GM12878 (cell line): Measurements from ENCODE around the gene GHDC. TPM values are rescaled to one million over a fixed set of nuclear protein-coding genes. Genes with fewer than 3 reads are reported as not detected.

Experiments
- ATF7 ChIP-seq: fragments of 450-650 bp; IDR thresholded peaks from 2 replicates; pipeline ENCODE4 v1.6.1; 2016; ENCODE audit warnings: low read depth, mild to moderate bottlenecking
- HDAC6 ChIP-seq: fragments of 200-600 bp; sonication (generic); IDR thresholded peaks from one replicate; pipeline ENCODE4 v1.8.0; 2017; ENCODE audit warnings: antibody characterized with exemption; ENCODE audit not compliant: unreplicated experiment
- JUNB ChIP-seq: IDR thresholded peaks from 2 replicates; pipeline ENCODE4 v1.6.1; 2016; ENCODE audit warnings: antibody characterized with exemption, mild to moderate bottlenecking
- POLR2AphosphoS5 ChIP-seq: IDR thresholded peaks from 2 replicates; pipeline ENCODE4 v1.6.1; 2011; ENCODE audit warnings: mild to moderate bottlenecking, low read length, inconsistent platforms
- SMAD5 ChIP-seq: IDR thresholded peaks from 2 replicates; pipeline ENCODE4 v1.6.1; 2016; ENCODE audit warnings: antibody characterized with exemption, low read depth
- SREBF2 ChIP-seq: IDR thresholded peaks from 2 replicates; pipeline ENCODE4 v1.6.1; 2012; ENCODE audit warnings: mild to moderate bottlenecking, low read length
- WRNIP1 ChIP-seq: IDR thresholded peaks from 2 replicates; pipeline ENCODE4 v1.6.1; 2011; ENCODE audit warnings: low read depth, low read length, improper control_type of control experiment, borderline replicate concordance
- YBX1 ChIP-seq: fragments of 450-650 bp; IDR thresholded peaks from 2 replicates; pipeline ENCODE4 v1.6.1; 2016; ENCODE audit warnings: antibody characterized with exemption
- polyA plus RNA-seq, 11 experiments: library from polyadenylated mRNA; depleted of rRNA in 4 of 11; unstranded in 6 of 11; stranded (reverse) in 5 of 11; fragments of >200 nt; fragmentation: Nextera tagmentation in 4 of 11; fragmentation: Illumina TruSeq in 1 of 11; extraction: Ambion mirVana in 4 of 11; extraction: Trizol in 1 of 11; gene quantifications; 1 replicate in 1 of 11; 2 replicates in 10 of 11; pipeline versions ENCODE4 v1.2.1 to v1.2.3, GENCODE V29; 2011 to 2016; ENCODE audit warnings: inconsistent platforms in 2 of 11, missing spikeins in 2 of 11, low read depth in 1 of 11
- total RNA-seq, 4 experiments: library from RNA; depleted of rRNA in 3 of 4; stranded (reverse); fragments of >200 nt in 3 of 4; fragmentation: Illumina TruSeq in 1 of 4; extraction: Trizol in 1 of 4; gene quantifications; 2 replicates each; pipeline versions ENCODE4 v1.2.1 to v1.2.3, GENCODE V29; 2013 to 2021
- TF ChIP-seq, protein P1 (sequence below): IDR thresholded peaks from 2 replicates; pipeline ENCODE4 v1.6.1; 2012; ENCODE audit warnings: low read length, inconsistent platforms
- TF ChIP-seq, protein P2 (sequence below), 3 experiments: IDR thresholded peaks in 2 of 3; conservative IDR thresholded peaks in 1 of 3; 2 replicates each; pipeline ENCODE4 v1.5.1; 2011; ENCODE audit warnings: low read depth in 3 of 3, low read length in 3 of 3, mild to moderate bottlenecking in 3 of 3, control low read depth in 2 of 3, moderate library complexity in 2 of 3, inconsistent platforms in 1 of 3, mixed read lengths in 1 of 3; ENCODE audit not compliant: control insufficient read depth in 2 of 3, insufficient read depth in 1 of 3; ENCODE audit errors: extremely low read depth in 1 of 3

The GHDC gene
- total and polyA plus RNA-seq, 10 of the 15 experiments (the other 5 are each of a cell fraction or from before 2014, with no cell fraction given): 0.72 to 20.6 (median 12.9) TPM

DNA sequence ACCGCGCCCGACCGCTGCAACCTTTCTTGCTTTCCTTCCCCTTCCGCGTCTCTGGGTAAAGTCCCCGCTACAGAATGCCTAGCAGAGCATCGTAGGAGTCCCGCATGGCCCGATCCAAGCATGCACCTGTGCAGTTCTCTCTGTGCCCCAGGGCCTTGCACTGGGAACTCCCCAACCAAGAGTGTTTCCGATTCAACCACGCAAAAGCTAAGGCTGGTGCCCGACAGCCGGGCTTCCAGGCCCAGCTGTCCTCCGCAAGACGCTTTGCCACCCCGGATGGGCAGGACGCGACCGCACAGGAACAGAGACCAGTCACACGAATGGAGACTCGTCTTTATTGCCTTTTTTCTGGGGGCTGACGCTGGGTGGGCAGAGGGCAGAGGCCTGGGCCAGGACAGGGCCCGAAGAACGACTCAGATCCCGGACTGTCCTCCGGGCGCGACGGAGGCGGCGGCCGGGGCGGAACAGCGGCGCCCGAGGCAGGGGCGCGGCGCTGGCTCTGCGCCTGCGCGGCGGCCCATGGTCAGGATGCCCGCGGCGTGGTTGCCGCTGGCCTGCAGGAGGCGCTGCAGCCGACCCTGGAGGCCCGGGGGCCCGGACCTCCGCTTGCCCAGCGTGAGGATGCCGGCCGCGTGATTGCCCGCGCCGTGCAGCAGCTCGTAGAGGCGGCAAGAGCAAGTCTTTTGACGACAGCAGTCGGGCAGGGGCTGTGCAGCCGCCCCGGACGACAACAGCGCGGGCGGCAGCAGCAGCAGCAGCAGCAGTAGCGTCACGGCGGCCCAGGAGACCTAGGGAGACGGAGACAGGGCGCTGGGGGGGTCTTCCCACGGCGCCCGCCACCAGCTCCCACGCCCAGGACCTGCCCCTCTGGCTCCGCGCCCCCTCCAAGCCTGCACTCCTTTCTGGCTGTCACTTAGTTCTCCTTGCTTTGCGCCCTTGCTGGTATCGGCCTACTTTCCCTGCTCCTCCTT, 10.3 kb downstream of the GHDC start (continued):
- TF ChIP-seq, protein P1, sequence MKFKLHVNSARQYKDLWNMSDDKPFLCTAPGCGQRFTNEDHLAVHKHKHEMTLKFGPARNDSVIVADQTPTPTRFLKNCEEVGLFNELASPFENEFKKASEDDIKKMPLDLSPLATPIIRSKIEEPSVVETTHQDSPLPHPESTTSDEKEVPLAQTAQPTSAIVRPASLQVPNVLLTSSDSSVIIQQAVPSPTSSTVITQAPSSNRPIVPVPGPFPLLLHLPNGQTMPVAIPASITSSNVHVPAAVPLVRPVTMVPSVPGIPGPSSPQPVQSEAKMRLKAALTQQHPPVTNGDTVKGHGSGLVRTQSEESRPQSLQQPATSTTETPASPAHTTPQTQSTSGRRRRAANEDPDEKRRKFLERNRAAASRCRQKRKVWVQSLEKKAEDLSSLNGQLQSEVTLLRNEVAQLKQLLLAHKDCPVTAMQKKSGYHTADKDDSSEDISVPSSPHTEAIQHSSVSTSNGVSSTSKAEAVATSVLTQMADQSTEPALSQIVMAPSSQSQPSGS: no peak
- TF ChIP-seq SREBF2 (no peak), JUNB (no peak), SMAD5 (0 out of 2 replicates have a peak, but pooled peaks have one; percentile 30), POLR2AphosphoS5 (peak; percentile 47; the same call in 1 of the 2 replicates), WRNIP1 (no peak), YBX1 (no peak), HDAC6 (no peak), ATF7 (no peak)
- TF ChIP-seq, protein P2, sequence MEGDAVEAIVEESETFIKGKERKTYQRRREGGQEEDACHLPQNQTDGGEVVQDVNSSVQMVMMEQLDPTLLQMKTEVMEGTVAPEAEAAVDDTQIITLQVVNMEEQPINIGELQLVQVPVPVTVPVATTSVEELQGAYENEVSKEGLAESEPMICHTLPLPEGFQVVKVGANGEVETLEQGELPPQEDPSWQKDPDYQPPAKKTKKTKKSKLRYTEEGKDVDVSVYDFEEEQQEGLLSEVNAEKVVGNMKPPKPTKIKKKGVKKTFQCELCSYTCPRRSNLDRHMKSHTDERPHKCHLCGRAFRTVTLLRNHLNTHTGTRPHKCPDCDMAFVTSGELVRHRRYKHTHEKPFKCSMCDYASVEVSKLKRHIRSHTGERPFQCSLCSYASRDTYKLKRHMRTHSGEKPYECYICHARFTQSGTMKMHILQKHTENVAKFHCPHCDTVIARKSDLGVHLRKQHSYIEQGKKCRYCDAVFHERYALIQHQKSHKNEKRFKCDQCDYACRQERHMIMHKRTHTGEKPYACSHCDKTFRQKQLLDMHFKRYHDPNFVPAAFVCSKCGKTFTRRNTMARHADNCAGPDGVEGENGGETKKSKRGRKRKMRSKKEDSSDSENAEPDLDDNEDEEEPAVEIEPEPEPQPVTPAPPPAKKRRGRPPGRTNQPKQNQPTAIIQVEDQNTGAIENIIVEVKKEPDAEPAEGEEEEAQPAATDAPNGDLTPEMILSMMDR (IDR thresholded peaks at IDR 0.05 in 2 of 3, conservative IDR thresholded peaks at IDR 0.05 in 1 of 3; ENCODE audit: control insufficient read depth in 2 of 3, extremely low read depth in 1 of 3, insufficient read depth in 1 of 3, low read depth in 3 of 3, low read length in 3 of 3): peak; percentile 74 to 90 (median 89)
